CD4-positive, alpha-beta T cell treated with Interferon alpha-2 for 1 hour (primary cell): ENCODE measurements around the gene DGLUCY.
A peak's percentile ranks its signal among the peaks of the same experiment; 100 is the strongest.
"Not testable (repeated sequence)": the region's sequence is repeated elsewhere in the genome, so short reads cannot be mapped to it uniquely, and the experiment has no call there.

Experiments
- DNase-seq, 2 donors: peaks; one replicate each; pipeline ENCODE4 v3.0.0-alpha.2; 2020 to 2022

Gene DGLUCY

DNA sequence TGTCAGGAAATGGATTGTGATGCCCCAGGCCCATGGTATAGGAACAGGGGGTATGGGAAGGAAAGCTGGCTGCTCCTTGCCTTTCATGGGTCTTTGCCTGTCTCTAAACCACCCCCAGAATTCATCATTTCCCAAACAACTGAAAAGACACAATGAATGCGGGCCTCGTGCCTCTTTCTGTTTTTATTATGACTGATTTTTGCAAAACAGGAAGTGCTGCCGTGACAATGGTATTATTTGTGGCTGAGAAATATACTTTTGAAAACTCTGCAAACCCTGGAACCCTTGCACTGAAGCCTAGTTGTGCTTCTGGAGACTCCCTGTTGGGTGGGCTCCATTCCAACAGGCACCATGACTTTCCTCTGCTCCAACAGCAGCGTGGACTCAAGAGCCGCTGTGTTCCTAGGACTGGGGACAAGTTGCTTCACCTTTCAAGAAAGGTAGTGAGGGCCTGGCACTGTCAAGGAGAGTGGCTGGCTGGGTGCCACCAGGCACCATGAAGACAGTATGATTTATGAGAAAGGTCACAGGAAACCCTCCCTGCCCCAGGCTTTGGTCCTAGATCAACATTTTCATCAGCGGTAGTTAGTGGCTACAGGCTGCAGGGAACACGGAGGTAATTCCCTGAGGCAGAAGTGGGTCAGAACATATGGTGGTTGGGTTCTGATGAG lies 4.8 kb upstream of the DGLUCY start:
- DNase-seq: peak; percentile 4 to 46

DNA sequence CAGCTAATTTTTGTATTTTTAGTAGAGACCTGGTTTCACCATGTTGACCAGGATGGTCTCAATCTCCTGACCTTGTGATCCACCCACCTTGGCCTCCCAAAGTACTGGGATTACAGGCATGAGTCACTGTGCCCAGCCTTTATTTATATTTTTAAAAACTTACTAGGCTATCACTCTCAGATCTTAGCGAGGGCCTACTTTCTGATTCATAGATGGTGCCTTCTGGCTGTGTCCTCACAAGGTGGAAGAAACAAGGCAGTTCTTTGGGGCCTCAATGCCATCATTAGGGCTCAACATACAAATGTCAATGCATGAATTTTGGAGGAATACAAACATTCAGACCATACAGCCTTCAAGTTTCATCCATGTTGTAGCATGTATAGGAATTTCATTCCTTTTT lies 2.4 kb upstream of the DGLUCY start:
- no peak for DNase-seq

DNA sequence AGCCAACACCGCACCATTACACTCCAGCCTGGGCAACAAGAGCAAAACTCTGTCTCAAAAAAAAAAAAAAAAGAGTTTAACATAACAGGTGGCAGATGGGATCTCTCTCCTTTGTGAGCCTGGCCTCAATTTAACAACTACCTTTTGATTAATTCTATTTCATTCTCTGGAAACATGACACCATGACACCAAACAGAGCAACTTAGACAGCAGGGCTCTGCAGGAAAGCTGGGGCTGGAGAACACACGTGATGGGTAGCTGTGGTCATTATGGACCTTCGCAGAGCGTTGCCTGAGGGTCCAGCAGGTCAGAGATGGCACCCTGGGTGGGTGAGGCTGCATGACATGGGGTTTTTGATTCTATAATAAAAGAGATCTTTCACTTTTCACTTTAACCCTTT lies 1.7 kb upstream of the DGLUCY start:
- DNase-seq: no peak

DNA sequence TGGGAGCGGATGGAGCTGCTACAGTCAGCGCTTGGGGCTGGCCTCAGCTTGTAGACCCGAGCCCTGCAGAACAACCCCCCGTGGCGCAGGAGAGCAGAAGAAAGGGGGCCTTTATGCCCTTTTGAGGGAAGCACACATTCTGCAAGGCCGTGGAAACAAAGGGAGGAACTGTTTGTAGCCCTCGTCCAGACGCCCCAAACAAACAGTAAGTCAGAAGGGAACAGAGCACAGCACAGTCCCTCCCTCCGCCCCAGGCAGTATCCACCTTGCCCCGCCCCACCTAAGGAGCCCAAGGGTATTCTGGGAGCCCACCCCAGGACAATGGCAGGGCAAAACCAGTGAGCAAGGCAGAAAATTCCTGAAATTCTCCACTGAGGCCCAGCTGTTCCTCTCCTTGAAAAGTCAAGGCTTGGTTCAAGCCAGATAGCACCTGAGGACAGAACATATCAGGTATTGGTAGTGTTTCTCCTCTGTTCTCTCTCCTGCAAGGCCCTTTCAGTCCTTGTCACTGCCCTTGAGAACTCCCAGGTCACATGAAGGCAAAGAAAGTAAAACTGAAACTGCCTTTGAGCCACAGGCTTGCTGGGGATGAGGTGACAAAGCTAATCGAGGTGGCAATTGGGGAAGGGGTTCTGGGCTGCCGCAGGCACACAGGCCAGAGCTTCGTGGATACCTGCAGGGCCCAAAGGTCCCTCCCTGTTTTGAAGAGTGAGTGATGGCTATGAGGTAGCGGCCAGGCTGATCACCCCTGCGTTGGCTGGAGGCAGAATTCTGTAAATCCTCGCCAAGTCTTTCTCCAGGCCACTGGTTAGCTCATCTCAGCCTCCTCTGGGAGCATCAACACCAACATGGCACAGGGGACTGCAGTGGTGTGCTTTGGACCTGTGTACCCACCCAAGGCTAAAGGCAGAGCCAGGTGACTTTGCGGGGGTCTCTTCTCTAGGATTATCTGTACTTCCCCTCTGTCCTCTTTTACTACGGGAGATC lies 499 bp downstream of the DGLUCY start:
- peak; percentile 82 to 91 for DNase-seq

DNA sequence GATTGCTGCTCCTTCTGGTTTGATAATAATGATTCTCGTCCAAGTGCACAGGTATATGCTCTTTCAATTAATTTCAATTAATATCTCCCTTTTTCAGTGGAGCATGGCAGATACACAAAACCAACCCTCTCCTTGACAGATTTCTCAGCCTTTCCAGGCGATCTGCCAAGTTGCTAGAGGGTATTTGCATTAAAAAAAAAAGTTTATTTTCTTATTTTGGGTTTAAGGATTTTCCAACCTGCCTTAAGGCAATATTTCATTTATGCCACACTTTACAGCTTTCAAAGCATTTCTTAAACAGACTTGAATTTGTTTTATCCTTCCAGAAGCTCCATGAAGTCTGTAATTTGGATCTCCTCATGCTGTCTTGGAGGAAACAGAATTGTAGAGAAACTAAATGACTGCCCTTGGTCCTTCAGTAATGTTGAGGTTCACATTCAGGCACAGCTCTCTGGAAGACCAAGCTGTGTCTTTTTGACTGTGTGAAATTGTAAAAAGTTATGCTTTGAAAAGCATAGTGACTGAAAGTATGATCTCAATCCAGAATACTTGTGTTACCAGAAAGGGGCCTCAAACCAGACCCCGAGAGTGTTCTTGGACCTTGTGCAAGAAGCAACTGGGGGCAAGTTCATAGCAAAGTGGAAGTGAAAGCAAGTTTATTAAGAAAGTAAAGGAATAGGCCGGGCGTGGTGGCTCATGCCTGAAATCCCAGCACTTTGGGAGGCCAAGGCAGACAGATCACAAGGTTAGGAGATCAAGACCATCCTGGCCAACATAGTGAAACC lies 2.3 kb downstream of the DGLUCY start:
- DNase-seq: peak in 1 of 2 donors; percentile 36

DNA sequence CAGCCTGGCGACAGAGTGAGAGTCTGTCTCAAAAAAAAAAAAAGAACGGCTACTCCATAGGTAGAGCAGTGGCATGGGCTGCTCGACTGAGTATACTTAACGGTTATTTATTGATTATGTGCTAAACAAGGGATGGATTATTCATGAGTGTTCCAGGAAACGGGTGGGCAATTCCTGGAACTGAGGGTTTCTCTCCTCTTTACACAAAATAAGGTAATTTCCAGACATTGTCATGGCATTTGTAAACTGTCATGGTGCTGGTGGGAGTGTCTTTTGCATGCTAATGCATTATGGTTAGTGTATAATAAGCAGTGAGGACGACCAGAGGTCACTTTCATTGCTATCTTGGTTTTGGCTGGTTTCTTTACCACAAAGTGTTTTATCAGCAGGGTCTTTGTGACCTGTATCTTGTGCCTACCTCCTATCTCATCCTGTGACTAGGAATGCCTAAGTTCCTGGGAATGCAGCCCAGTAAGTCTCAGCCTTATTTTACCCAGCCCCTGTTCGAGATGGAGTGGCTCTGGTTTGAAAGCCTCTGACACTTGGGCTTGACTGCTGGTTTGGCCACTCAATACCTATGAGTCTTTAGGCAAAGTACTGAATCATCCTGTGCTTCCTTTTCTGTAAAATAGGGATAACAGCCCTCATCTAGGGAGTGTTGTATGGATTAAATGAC lies 3.2 kb downstream of the DGLUCY start:
- peak; percentile 63 to 79 for DNase-seq

DNA sequence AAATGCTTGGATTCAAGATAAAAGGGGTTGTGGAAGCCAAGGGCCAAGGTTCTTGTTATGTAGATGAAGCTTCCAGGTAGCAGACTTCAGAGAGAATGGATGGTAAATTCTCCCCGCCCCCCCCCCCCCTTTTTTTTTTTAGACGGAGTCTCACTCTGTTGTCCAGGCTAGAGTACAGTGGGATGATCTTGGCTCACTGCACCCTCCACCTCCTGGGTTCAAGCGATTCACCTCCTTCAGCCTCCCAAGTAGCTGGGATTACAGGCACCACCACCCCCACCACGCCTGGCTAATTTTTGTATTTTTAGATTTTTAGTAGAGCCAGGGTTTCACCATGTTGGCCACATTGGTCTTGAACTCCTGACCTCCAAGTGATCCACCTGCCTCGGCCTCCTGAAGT lies 4.1 kb downstream of the DGLUCY start:
- no peak for DNase-seq

DNA sequence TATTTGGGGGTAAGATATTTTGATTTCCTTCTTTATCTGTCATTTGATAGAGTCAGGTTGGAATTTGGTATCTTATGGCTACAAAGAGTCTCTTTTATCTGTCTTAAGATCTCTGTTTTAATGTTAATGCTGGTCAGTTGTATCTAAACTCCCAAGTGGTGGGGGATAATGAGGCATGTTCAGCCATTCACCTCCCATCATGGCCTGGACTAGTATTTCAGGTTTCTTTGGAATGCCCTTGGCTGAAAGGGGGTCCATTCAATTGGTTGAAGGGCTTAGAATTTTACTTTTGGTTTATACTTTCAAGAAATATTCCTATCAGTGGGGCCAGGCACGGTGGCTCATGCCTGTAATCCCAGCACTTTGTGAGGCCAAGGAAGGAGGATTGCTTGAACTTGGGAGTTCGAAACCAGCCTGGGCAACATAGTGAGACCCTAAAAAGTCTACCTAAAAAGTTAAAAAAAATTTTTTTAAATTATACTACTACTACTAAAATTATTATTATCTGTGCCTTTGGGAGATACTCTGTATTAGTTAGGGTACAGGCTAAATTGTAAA lies 4.7 kb downstream of the DGLUCY start:
- no peak for DNase-seq

DNA sequence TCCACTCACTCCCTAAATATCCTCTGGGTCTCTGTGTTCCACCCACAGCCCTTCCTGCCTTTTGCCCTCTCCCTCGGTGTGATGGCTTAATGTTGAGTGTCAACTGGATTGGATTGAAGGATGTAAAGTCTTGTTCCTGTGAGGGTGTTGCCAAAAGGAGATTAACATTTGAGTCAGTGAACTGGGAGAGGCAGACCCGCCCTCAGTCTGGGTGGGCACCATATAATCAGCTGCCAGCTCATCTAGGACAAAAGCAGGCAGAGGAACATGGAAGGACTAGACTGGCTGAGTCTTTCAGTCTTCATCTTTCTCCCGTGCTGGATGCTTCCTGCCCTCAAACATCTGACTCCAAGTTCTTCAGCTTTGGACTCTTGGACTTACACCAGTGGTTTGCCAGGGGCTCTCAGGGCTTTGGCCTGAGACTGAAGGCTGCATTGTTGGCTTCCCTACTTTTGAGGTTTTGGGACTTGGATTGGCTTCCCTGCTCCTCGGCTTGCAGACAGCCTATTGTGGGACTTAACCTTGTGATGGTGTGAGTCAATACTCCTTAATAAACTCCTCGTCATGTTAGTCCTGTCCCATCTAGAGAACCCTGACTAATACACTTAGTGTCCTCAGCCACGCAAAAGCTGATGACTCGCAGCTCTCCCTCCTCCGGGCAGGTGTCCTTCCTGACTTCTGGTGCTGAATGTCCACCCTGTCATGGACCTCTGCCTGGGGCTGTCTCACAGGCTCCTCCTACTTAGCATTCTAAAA lies 5.9 kb downstream of the DGLUCY start:
- no peak for DNase-seq

DNA sequence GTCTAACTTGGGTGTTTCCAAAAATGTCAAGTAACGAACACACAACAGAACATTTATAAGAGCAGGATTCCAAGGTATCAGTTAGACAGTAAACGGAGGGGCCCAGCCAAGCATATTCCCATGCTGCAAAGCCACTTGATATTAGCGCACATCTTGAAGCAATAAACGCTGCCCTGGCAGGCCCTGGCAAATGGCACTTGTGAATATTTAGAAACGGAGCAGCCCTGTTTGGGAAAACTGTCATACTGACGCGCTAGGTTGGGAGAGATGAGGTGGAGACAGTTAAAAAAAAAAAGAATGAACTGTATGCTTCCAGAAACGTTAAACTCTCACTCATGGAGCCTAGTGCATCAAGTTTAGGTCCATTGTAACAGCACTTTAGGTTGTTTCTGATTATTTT lies 9.3 kb downstream of the DGLUCY start:
- no peak for DNase-seq

DNA sequence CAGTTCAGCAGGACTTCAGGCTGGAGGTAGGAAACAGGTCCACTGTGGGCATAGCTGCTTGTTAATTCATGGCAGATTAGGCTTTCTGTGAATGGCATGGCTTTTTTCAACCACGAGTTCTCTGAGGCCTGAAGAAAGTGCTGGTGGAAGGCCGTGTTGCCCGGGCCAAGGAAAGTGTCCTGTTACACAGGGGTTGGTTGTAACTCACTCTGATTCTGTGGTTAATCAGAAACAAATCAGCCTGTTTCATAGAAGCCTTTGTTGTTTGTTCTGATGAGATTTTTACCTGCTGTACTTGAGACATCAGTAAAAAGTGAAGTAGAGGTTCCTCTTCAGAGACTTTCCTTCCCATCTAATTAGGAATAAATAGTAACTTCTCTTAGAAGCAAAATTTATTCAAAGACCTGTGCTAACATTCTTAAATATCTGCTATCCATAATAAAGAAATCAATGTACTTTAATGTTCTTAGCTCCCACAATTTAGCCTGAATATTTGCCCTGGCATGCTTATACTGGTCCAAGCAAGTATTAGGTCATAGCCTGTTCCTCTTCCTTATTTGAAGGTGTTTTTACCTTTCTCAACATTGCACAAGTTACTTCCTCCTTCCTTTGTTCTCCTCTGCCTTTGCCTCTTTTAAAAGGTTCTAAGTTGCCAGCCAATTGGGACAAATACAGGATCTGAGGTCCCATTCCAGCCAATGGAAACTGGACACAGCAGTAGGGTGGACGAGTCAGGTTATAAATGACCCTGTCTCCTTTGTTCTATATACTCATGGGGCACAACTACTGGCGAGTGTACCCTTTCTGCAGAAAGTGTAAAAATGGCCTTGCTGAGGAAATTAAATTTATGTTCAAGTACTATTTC lies 10.8 kb downstream of the DGLUCY start:
- DNase-seq: not testable (repeated sequence)

DNA sequence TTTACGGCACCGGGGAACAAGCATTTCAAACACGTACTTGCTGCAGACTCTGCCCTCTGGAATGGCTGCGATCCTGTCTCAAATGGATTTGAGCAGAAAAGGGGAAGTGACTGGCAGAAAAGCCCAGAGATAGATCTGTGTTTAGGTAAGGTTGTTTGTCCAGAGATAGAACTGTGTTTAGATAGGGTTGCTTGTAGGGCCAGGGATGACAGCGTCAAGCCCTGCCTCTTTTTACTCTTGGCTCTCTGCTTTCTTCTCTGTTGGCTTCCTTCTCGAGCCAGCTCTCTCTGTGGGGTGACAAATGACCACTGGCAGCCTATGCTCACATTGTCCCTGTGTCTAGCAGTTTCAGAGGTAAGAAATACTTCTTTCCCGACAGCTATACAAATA lies 11.4 kb downstream of the DGLUCY start:
- no peak for DNase-seq

DNA sequence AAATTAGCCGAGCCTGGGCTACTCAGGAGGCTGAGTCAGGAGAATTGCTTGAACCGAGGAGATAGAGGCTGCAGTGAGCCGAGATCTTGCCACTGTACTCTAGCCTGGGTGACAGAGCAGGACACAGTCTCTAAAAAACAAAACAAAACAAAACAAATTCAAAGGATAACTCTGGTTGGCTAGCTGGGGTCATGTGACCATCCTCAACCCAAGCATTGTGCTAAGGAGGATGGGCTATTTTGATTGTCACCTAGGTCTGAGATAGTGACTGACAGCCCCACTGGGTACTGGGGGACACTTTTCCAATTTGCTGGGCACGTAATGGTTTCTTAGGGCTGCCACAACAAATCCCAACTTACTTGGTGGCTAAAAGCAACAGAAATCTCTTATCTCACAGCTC lies 11.9 kb downstream of the DGLUCY start:
- no peak for DNase-seq

DNA sequence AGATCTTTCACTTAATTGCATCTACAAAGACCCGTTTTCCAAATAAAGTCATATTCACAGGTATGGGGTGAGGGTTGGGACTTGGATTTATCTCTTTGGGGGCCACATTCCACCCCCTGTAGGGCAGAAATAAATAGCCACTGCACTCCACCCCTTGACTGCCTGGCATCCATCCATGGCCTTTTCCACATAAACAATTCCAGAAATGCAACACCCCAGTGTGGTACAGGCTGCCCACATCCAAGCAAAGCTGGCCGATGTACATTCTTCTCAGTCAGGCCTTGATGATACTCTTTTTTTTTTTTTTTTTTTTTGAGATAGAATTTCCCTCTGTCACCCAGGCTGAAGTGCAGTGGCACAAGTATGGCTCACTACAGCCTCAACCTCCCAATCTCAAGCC lies 12.9 kb downstream of the DGLUCY start:
- DNase-seq: no peak

DNA sequence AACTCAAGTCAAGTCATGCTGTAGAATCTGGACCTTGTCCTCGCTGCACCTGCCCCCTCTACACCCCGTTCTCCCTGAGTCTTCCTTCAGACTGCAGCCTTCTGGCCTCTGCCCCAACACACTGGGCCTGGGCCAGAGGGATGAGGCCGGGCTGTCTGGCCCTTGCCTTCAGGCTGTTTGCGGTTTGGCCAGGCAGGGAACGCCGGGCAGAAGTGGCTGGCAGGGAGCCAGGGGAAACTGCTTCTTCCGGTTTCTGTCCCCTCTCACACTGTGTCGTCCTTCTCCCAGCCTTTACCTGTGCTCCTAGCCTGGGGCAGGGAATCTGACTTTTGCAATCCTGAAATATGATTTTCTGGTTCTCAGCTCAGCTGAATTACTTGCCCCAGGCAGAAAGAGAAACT lies 13.5 kb downstream of the DGLUCY start:
- no peak for DNase-seq

DNA sequence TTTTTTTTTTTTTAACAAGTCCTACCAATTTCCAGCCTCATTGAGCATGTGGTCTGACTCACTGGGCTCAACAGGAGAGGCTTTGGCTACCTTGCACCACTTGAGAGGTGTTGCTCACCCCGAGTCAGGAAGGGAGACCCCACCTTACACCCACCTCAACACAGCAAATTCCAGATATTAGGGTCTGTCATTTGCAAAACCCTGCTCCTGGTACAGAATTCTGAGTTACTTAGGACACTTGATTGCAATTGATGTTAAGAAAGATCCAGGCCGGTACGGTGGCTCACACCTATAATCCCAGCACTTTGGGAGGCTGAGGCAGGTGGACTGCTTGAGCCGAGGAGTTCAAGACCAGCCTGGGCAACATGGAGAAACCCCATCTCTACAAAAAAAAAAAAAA lies 14.1 kb downstream of the DGLUCY start:
- no peak for DNase-seq

DNA sequence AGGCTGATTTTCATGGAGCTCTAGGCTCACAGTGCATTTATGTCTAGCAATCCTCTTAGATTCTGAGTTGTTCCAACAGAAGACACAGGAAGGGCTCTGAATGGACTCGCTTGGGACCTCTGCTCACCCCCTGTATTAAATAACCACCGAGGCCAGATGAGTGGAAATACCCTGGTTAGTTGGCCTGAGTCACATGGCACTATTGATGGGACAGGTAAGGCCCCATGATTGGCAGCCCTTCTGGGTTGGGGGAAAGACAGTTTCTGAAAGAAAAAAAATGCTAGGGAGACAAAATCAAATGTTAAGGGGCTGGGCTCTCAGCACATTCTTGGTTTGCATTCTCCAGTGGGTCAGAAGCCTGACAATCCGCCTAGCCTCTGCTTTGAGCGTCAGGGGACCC lies 14.8 kb downstream of the DGLUCY start:
- no peak for DNase-seq

DNA sequence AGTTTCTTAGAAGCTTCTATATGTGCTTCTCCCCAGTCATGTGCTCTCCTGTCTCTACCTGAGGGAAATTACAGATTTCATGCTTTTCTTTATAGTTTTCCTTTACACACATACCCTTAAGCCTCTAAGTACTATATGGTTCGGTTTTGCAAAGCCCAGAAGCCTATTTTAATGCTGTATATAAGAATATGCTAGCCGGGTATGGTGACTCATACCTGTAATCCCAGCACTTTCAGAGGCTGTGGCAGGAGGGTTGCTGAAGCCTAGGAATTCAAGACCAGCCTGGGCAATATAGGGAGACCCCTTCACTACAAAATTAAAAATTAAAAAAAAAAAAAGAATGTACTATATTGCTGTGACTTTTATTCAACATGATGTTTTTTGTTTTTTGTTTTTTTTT lies 15.4 kb downstream of the DGLUCY start:
- no peak for DNase-seq

DNA sequence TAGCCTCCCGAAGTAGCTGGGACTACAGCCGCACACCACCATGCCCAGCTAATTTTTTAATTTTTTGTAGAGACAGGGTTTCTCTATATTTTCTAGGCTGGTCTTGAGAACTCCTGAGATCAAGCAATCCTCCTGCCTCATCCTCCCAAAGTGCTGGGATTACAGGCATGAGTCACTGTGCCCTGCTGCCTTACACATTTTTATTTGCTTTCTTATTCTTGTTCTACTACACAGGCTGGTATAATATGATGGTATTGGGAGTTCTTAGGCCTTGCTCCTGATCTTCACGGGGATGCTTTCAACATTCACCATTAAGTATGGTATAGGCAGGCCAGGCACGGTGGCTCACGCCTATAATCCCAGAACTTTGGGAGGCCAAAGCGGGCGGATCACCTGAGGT lies 21.2 kb downstream of the DGLUCY start:
- DNase-seq: no peak

DNA sequence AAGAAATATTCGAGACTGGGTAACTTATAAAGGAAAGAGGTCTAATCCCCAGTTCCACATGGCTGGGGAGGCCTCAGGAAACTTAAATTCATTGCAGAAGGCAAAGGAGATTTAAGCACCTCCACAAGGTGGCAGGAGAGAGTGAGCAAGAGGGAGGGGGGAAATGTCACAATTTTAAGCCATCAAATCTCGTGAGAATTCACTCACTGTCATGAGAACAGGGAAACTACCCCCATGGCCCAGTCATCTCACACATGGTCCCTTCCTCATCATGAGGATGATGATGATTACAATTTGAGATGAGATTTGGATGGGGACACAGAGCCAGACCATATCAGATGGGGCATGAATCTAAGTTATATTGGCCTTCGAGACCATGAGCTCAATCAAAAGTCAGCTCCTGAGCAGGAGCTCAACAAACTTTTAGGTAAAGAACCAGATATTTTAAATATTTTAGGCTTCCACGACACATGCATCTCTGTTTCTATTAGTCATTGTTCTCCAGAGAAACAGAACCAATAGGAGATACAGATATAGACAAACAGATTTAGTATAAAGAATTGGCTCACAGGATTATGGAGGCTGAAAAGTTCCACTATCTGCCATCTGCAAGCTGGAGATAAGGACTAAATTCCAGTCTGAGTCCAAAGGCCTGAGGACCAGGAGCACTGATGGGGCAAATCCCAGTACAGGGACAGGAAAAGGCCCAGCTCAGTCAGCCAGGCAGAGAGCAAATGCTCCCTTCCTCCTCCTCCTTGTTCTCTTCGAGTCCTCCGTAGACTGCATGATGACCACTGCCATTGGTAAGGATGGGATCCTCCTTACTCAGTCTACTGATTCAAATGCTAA lies 24.9 kb downstream of the DGLUCY start:
- DNase-seq: peak; percentile 48 to 66
